Panc1 (cell line): ENCODE data around the gene C12orf56. TPM values are rescaled to one million over a fixed set of nuclear protein-coding genes. Genes with fewer than 3 reads are reported as not detected.

Experiments used
- ATAC-seq: fragments of 200-7000 bp; cut with Tn5 transposase; 2 replicates; pipeline ENCODE4 v1.9.1; 2020; ENCODE audit warnings: mild to moderate bottlenecking, moderate library complexity
- BruUV-seq: library from RNA; stranded (reverse); fragments of 400-500 nt; replicated peaks from 2 replicates; lab custom pipeline; 2021; lab: Mats Ljungman, UMichigan
- CTCF ChIA-PET: fragments of 300-600 bp; sonication (Branson Sonifier 250); formaldehyde crosslinking; loops from one replicate; lab custom pipeline; 2022; ENCODE audit warnings: antibody characterized with exemption; lab: Charles Lee
- POLR2A ChIA-PET: fragments of 300-600 bp; sonication (Branson Sonifier 250); formaldehyde crosslinking; loops from one replicate; lab custom pipeline; 2022; ENCODE audit warnings: antibody characterized with exemption; lab: Charles Lee
- DNase-seq: peaks from one replicate; pipeline ENCODE4 v3.0.0-alpha.2; 2010; ENCODE audit warnings: low read depth, low spot score
- H3K27ac ChIP-seq: 2 replicates; pipeline ENCODE4 v1.5.1; 2011; ENCODE audit warnings: mild to moderate bottlenecking, low read length, inconsistent platforms
- H3K27me3 ChIP-seq: fragments of 200-500 bp; sonication (Bioruptor generic); 2 replicates; pipeline ENCODE4 v1.6.0; 2014; ENCODE audit warnings: low read length, inconsistent platforms; ENCODE audit not compliant: control insufficient read depth, insufficient read depth
- H3K36me3 ChIP-seq: fragments of 200-500 bp; sonication (Bioruptor generic); 2 replicates; pipeline ENCODE4 v1.5.1; 2014; ENCODE audit warnings: inconsistent platforms, mild to moderate bottlenecking, low read length, moderate library complexity; ENCODE audit not compliant: control insufficient read depth, insufficient read depth
- H3K4me1 ChIP-seq: 2 replicates; pipeline ENCODE4 v1.5.1; 2011; ENCODE audit warnings: inconsistent platforms, mild to moderate bottlenecking, low read length, moderate library complexity; ENCODE audit not compliant: control insufficient read depth, insufficient read depth
- H3K4me3 ChIP-seq, 2 experiments: 2 replicates each; pipeline ENCODE4 v1.5.1; 2011 to 2012; ENCODE audit warnings: low read depth in 2 of 2, low read length in 2 of 2, mild to moderate bottlenecking in 2 of 2, inconsistent platforms in 1 of 2, moderate library complexity in 1 of 2
- H3K9me3 ChIP-seq: fragments of 200-500 bp; sonication (Bioruptor generic); 2 replicates; pipeline ENCODE4 v1.5.1; 2014; ENCODE audit warnings: low read depth, mild to moderate bottlenecking, inconsistent platforms, low read length, moderate library complexity; ENCODE audit not compliant: control insufficient read depth, insufficient read depth
- CTCF ChIP-seq: fragments of 450-650 bp; IDR thresholded peaks from 2 replicates; pipeline ENCODE4 v1.5.1; 2017; ENCODE audit warnings: mild to moderate bottlenecking
- POLR2AphosphoS5 ChIP-seq: IDR thresholded peaks from 2 replicates; pipeline ENCODE4 v1.6.1; 2012; ENCODE audit warnings: mild to moderate bottlenecking, low read depth, low read length, moderate library complexity
- SIN3A ChIP-seq: IDR thresholded peaks from 2 replicates; pipeline ENCODE4 v1.6.1; 2012; ENCODE audit warnings: low read depth, mild to moderate bottlenecking, low read length, moderate library complexity, borderline replicate concordance; ENCODE audit not compliant: insufficient read depth
- TCF7L2 ChIP-seq: IDR thresholded peaks from 2 replicates; pipeline ENCODE4 v1.6.1; 2011; ENCODE audit warnings: mild to moderate bottlenecking, low read depth, low read length, inconsistent platforms
- in situ Hi-C: cut with HindIII; loops from 2 replicates; pipeline ENCODE4 v1.10.0; 2016; ENCODE audit warnings: low sequenced_read_pairs, low pct_unique_long_range_greater_than_20kb
- intact Hi-C: fragments of 100-400 bp; cut with micrococcal nuclease; formaldehyde crosslinking; loops from one replicate; pipeline ENCODE4 v1.10.0; 2022; ENCODE audit not compliant: unreplicated experiment
- total RNA-seq: library from RNA; stranded (reverse); gene quantifications from one replicate; pipeline ENCODE4 v1.2.1, GENCODE V29; 2021; ENCODE audit not compliant: unreplicated experiment
- TF ChIP-seq, protein P1 (sequence below), 2 experiments: IDR thresholded peaks; 2 replicates each; pipeline ENCODE4 v1.6.1; 2011 to 2012; ENCODE audit warnings: low read depth in 2 of 2, control low read depth in 1 of 2, low read length in 1 of 2, mild to moderate bottlenecking in 1 of 2, moderate library complexity in 1 of 2; ENCODE audit not compliant: insufficient read depth in 1 of 2

Gene C12orf56
- total RNA-seq, 1 experiment from 2014 or later, result 2.8 TPM

GRCh38 chr12:64284256-64284655 lies 106.3 kb downstream of the C12orf56 start:
- no peaks in the 10 kb centered on the region for H3K4me1 ChIP-seq
- H3K9me3 ChIP-seq, result no peaks in the 10 kb centered on the region
- TF ChIP-seq, protein P1, sequence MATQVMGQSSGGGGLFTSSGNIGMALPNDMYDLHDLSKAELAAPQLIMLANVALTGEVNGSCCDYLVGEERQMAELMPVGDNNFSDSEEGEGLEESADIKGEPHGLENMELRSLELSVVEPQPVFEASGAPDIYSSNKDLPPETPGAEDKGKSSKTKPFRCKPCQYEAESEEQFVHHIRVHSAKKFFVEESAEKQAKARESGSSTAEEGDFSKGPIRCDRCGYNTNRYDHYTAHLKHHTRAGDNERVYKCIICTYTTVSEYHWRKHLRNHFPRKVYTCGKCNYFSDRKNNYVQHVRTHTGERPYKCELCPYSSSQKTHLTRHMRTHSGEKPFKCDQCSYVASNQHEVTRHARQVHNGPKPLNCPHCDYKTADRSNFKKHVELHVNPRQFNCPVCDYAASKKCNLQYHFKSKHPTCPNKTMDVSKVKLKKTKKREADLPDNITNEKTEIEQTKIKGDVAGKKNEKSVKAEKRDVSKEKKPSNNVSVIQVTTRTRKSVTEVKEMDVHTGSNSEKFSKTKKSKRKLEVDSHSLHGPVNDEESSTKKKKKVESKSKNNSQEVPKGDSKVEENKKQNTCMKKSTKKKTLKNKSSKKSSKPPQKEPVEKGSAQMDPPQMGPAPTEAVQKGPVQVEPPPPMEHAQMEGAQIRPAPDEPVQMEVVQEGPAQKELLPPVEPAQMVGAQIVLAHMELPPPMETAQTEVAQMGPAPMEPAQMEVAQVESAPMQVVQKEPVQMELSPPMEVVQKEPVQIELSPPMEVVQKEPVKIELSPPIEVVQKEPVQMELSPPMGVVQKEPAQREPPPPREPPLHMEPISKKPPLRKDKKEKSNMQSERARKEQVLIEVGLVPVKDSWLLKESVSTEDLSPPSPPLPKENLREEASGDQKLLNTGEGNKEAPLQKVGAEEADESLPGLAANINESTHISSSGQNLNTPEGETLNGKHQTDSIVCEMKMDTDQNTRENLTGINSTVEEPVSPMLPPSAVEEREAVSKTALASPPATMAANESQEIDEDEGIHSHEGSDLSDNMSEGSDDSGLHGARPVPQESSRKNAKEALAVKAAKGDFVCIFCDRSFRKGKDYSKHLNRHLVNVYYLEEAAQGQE (IDR thresholded peaks at IDR 0.05; ENCODE audit: insufficient read depth in 1 of 2, low read depth in 2 of 2, low read length in 1 of 2), result no peak
- TF ChIP-seq TCF7L2 (no peak), SIN3A (no peak), CTCF (no peak), POLR2AphosphoS5 (no peak)
- in situ Hi-C loops (no loop called here), intact Hi-C loops (no loop called here)
- ChIA-PET POLR2A (no interaction called here), CTCF (no interaction called here)
- H3K4me3 ChIP-seq, result no peak overlapping the region
- ATAC-seq (no peak), DNase-seq (no peak)
- no TSS peak for BruUV-seq
- no peaks in the 10 kb centered on the region for H3K27me3 ChIP-seq
- no peak overlapping the region for H3K27ac ChIP-seq
- H3K36me3 ChIP-seq, result no peaks in the 10 kb centered on the region

DNA sequence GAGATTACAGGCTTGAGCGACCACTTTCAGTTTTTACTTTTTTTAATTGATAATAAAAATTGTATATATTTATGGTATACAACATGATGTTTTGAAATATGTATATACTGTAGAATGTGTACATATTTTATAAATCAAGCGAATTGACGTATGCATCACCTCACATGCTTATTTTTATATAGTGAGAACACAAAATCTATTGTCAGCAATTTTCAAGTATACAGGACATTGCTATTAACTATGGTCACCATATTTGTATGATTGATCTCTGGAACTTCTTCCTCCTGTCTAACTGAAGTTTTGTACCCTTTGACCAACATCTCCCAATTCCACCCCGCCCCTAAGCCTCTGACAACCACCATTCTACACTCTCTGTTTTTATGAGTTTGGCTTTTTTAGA lies 112.1 kb downstream of the C12orf56 start:
- no peak for ATAC-seq
- POLR2A ChIA-PET, result no interaction called here
- CTCF ChIA-PET, result no interaction called here

More for the DNA sequence above, 112.1 kb downstream of the C12orf56 start:
- H3K4me1 ChIP-seq, result no peaks in the 10 kb centered on the region
- H3K4me3 ChIP-seq, result no peak overlapping the region
- TF ChIP-seq POLR2AphosphoS5 (no peak), TCF7L2 (no peak), CTCF (no peak), SIN3A (no peak)
- TF ChIP-seq, protein P1 (IDR thresholded peaks at IDR 0.05; ENCODE audit: insufficient read depth in 1 of 2, low read depth in 2 of 2, low read length in 1 of 2), result no peak
- no peaks in the 10 kb centered on the region for H3K27me3 ChIP-seq
- DNase-seq, result no peak
- in situ Hi-C loops (no loop called here), intact Hi-C loops (loop anchor here (10.0 kb wide), 1 partner anchor 594 kb away; no protein-coding TSS in a partner anchor)
- BruUV-seq, result no TSS peak
- no peak overlapping the region for H3K27ac ChIP-seq
- H3K36me3 ChIP-seq, result no peaks in the 10 kb centered on the region
- no peaks in the 10 kb centered on the region for H3K9me3 ChIP-seq
